Tibial artery (tissue), 4 donors: ENCODE measurements around the gene ZRANB1.

ENCODE experiments used
- DNase-seq, 2 donors: peaks; one replicate each; pipeline ENCODE4 v3.0.0-alpha.2; 2019
- H3K27ac ChIP-seq, 2 donors: fragments of 200-600 bp; sonication (generic) in 1 of 2; 1 replicate in 1 of 2; 2 replicates in 1 of 2; pipeline ENCODE4 v1.5.1; 2018 to 2019; ENCODE audit warnings: mild to moderate bottlenecking in 1 of 2
- H3K27me3 ChIP-seq, 2 donors: fragments of 200-600 bp; sonication (generic) in 1 of 2; one replicate each; pipeline versions ENCODE4 v1.5.1 to v1.6.0; 2016 to 2019
- H3K36me3 ChIP-seq, 3 donors: fragments of 200-600 bp; sonication (generic) in 2 of 3; one replicate each; pipeline ENCODE4 v1.5.1; 2016 to 2019; ENCODE audit warnings: mild to moderate bottlenecking in 2 of 3
- H3K4me1 ChIP-seq, 4 donors: fragments of 200-600 bp; sonication (generic) in 2 of 4; 1 replicate in 3 of 4; 2 replicates in 1 of 4; pipeline ENCODE4 v1.5.1; 2016 to 2019
- H3K4me3 ChIP-seq, 2 donors: fragments of 200-600 bp; sonication (generic) in 1 of 2; 1 replicate in 1 of 2; 2 replicates in 1 of 2; pipeline ENCODE4 v1.5.1; 2018 to 2019; ENCODE audit warnings: mild to moderate bottlenecking in 2 of 2
- H3K9me3 ChIP-seq, 3 donors: fragments of 200-600 bp; sonication (generic) in 1 of 3; one replicate each; pipeline ENCODE4 v1.5.1; 2016 to 2019
- intact Hi-C: fragments of 100-400 bp; cut with DNase I; formaldehyde crosslinking; loops from one replicate; pipeline ENCODE4 v1.15.0; 2023; ENCODE audit warnings: low total_unique reads
- TF ChIP-seq, protein P1 (sequence below), 2 experiments: fragments of 200-600 bp in 1 of 2; fragments of 450-650 bp in 1 of 2; IDR thresholded peaks; one replicate each; pipeline ENCODE4 v1.5.1; 2017 to 2019; ENCODE audit warnings: antibody characterized with exemption in 2 of 2, mild to moderate bottlenecking in 1 of 2, moderate library complexity in 1 of 2

ZRANB1 gene

DNA sequence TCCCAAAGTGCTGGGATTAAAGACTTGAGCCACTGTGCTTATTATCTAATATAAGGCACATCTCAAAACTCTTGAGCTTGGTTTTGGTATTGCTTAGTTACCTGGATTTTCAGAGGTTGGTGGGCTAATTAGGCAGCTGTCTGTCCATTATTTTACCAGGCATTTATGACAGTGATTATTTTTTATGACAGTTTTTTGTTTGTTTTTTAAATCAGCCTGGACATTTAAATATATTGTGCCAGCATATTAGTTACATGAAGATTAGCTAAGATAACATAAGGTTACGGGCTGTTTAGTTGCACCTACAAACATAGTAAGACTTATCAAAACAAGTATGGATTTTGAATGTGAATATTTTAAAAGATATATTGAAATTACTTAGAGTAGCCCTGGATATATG, 2.6 kb upstream of the ZRANB1 start:
- intact Hi-C loops = no loop called here
- H3K4me3 ChIP-seq = no peak overlapping the region
- peaks cover 0 to 57% (median 22%) of the 10 kb centered on the region in 4 donors for H3K4me1 ChIP-seq
- H3K36me3 ChIP-seq = no peaks in the 10 kb centered on the region
- no peak for DNase-seq
- TF ChIP-seq, protein P1, sequence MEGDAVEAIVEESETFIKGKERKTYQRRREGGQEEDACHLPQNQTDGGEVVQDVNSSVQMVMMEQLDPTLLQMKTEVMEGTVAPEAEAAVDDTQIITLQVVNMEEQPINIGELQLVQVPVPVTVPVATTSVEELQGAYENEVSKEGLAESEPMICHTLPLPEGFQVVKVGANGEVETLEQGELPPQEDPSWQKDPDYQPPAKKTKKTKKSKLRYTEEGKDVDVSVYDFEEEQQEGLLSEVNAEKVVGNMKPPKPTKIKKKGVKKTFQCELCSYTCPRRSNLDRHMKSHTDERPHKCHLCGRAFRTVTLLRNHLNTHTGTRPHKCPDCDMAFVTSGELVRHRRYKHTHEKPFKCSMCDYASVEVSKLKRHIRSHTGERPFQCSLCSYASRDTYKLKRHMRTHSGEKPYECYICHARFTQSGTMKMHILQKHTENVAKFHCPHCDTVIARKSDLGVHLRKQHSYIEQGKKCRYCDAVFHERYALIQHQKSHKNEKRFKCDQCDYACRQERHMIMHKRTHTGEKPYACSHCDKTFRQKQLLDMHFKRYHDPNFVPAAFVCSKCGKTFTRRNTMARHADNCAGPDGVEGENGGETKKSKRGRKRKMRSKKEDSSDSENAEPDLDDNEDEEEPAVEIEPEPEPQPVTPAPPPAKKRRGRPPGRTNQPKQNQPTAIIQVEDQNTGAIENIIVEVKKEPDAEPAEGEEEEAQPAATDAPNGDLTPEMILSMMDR (IDR thresholded peaks at IDR 0.05) = no peak
- no peaks in the 10 kb centered on the region for H3K27me3 ChIP-seq
- no peak overlapping the region for H3K27ac ChIP-seq
- H3K9me3 ChIP-seq = no peaks in the 10 kb centered on the region

DNA sequence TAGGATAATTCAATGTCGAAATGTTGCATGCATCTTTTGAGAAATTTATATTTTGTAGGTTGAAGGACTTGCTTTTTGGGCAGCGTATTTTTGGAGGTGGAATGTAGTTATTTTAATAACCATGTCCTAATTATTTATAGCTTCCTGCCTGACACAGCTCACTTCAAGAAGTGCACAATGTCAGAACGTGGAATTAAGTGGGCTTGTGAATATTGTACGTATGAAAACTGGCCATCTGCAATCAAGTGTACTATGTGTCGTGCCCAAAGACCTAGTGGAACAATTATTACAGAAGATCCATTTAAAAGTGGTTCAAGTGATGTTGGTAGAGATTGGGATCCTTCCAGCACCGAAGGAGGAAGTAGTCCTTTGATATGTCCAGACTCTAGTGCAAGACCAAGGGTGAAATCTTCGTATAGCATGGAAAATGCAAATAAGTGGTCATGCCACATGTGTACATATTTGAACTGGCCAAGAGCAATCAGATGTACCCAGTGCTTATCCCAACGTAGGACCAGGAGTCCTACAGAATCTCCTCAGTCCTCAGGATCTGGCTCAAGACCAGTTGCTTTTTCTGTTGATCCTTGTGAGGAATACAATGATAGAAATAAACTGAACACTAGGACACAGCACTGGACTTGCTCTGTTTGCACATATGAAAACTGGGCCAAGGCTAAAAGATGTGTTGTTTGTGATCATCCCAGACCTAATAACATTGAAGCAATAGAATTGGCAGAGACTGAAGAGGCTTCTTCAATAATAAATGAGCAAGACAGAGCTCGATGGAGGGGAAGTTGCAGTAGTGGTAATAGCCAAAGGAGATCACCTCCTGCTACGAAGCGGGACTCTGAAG, 620 bp downstream of the ZRANB1 start:
- intact Hi-C loops = no loop called here
- DNase-seq = no peak
- TF ChIP-seq, protein P1 (IDR thresholded peaks at IDR 0.05) = no peak
- H3K36me3 ChIP-seq = no peaks in the 10 kb centered on the region
- no peak overlapping the region for H3K4me3 ChIP-seq
- H3K27ac ChIP-seq = no peak overlapping the region
- peaks cover 0 to 83% (median 33%) of the 10 kb centered on the region in 4 donors for H3K4me1 ChIP-seq
- H3K9me3 ChIP-seq = no peaks in the 10 kb centered on the region
- no peaks in the 10 kb centered on the region for H3K27me3 ChIP-seq

- Histone ChIP-seq H3K27ac (no peak overlapping the region), H3K4me3 (no peak overlapping the region), H3K4me1 (peaks cover 0 to 92% (median 36%) of the 10 kb centered on the region in 4 donors), H3K27me3 (no peaks in the 10 kb centered on the region), H3K9me3 (no peaks in the 10 kb centered on the region), H3K36me3 (no peaks in the 10 kb centered on the region)
- no peak for DNase-seq
- intact Hi-C loops = loop anchor here (2.0 kb wide), 1 partner anchor 57 kb away; no protein-coding TSS in a partner anchor
- TF ChIP-seq, protein P1 (IDR thresholded peaks at IDR 0.05) = no peak
Measured at GRCh38 chr10:124943301-124944092, 1.6 kb downstream of the ZRANB1 start.

GRCh38 chr10:124944982-124945381, 3.1 kb downstream of the ZRANB1 start:
- H3K36me3 ChIP-seq = no peaks in the 10 kb centered on the region
- H3K27me3 ChIP-seq = no peaks in the 10 kb centered on the region
- DNase-seq = no peak
- H3K27ac ChIP-seq = no peak overlapping the region
- peaks cover 0 to 83% (median 36%) of the 10 kb centered on the region in 4 donors for H3K4me1 ChIP-seq
- intact Hi-C loops = loop anchor here (2.0 kb wide), 1 partner anchor 58 kb away; no protein-coding TSS in a partner anchor
- no peaks in the 10 kb centered on the region for H3K9me3 ChIP-seq
- H3K4me3 ChIP-seq = no peak overlapping the region
- TF ChIP-seq, protein P1 (IDR thresholded peaks at IDR 0.05) = no peak

GRCh38 chr10:124946945-124947344, 5.0 kb downstream of the ZRANB1 start:
- H3K27me3 ChIP-seq = no peaks in the 10 kb centered on the region
- TF ChIP-seq, protein P1 (IDR thresholded peaks at IDR 0.05) = no peak
- no peak overlapping the region for H3K4me3 ChIP-seq
- DNase-seq = no peak
- H3K36me3 ChIP-seq = no peaks in the 10 kb centered on the region
- H3K9me3 ChIP-seq = no peaks in the 10 kb centered on the region
- peaks cover 0 to 64% (median 28%) of the 10 kb centered on the region in 4 donors for H3K4me1 ChIP-seq
- H3K27ac ChIP-seq = no peak overlapping the region
- intact Hi-C loops = no loop called here
